ENCODE measurements around the gene KIF4B.
"Not testable (repeated sequence)": the region's sequence is repeated elsewhere in the genome, so short reads cannot be mapped to it uniquely, and the experiment has no call there.

The KIF4B gene

GRCh38 chr5:155013526-155013925 lies at the start of gene KIF4B:
Gene KIF4B, plus strand, starts transcription at chr5:155013755. Its CDS starts 105 bp downstream, at chr5:155013860.
- no peak for DNase-seq

- DNase-seq: no peak
These were observed 47.3 kb upstream of the KIF4B start for GRCh38 chr5:154966081-154966841.

GRCh38 chr5:154966874-154967273 lies 46.7 kb upstream of the KIF4B start:
- no peak for DNase-seq

- DNase-seq: no peak
These were observed 46.0 kb upstream of the KIF4B start for GRCh38 chr5:154967421-154968024.

- no peak for DNase-seq
These were observed 44.6 kb upstream of the KIF4B start for GRCh38 chr5:154968953-154969352.

- DNase-seq: no peak
These were observed 42.8 kb upstream of the KIF4B start for GRCh38 chr5:154970759-154971158.

GRCh38 chr5:154971501-154971900 lies 42.1 kb upstream of the KIF4B start:
- no peak for DNase-seq

- DNase-seq: no peak
These were observed 41.0 kb upstream of the KIF4B start for GRCh38 chr5:154972476-154973080.

GRCh38 chr5:154976082-154976481 lies 37.5 kb upstream of the KIF4B start:
- not testable (repeated sequence) for DNase-seq

GRCh38 chr5:154977409-154977808 lies 36.1 kb upstream of the KIF4B start:
- DNase-seq: no peak

- not testable (repeated sequence) for DNase-seq
These were observed 35.3 kb upstream of the KIF4B start for GRCh38 chr5:154978294-154978693.

GRCh38 chr5:154984946-154985516 lies 28.5 kb upstream of the KIF4B start:
- DNase-seq: no peak

GRCh38 chr5:154986151-154986550 lies 27.4 kb upstream of the KIF4B start:
- DNase-seq: no peak

GRCh38 chr5:154989626-154990025 lies 23.9 kb upstream of the KIF4B start:
- no peak for DNase-seq

GRCh38 chr5:154993461-154993860 lies 20.1 kb upstream of the KIF4B start:
- no peak for DNase-seq

- no peak for DNase-seq
These were observed 17.9 kb upstream of the KIF4B start for GRCh38 chr5:154995679-154996078.

GRCh38 chr5:154997746-154998145 lies 15.8 kb upstream of the KIF4B start:
- DNase-seq: no peak

GRCh38 chr5:154999865-155000264 lies 13.7 kb upstream of the KIF4B start:
- DNase-seq: no peak

GRCh38 chr5:155001523-155001922 lies 12.0 kb upstream of the KIF4B start:
- no peak for DNase-seq

GRCh38 chr5:155002722-155003121 lies 10.8 kb upstream of the KIF4B start:
- DNase-seq: not testable (repeated sequence)

- DNase-seq: no peak
These were observed 9.3 kb upstream of the KIF4B start for GRCh38 chr5:155004138-155004744.

- DNase-seq: not testable (repeated sequence)
These were observed 7.3 kb upstream of the KIF4B start for GRCh38 chr5:155006265-155006664.

GRCh38 chr5:155008669-155009068 lies 4.9 kb upstream of the KIF4B start:
- DNase-seq: no peak

Measured in activated CD4-positive, alpha-beta T cell treated with anti-CD3 and anti-CD28 coated beads for 1 hour (primary cell).